Ecto neural progenitor cell (in vitro differentiated cells): Measurements from ENCODE around the gene PCDH9.

Source experiments
- DNase-seq: peaks from one replicate; pipeline ENCODE4 v3.0.0-alpha.2; 2018; ENCODE audit warnings: low spot score

PCDH9 gene

DNA sequence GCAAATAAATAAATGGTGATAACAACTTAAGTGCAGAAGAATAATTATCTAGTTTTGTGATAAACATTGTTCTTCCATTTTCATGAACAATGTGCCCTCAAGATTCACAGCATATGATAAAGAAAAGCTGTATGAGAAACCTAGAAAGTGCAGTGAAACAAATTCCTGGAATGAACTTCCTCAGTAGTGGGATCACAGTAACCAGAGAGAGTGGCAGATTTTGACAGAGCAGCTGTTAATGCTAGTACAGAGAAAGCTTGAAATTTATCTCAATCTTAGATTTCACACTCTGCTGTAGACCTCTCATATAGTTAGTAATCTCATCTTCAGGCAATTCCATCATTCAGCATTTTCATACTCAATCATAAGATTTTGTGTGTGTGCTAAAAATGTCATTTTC, 664.9 kb downstream of the PCDH9 start:
- DNase-seq: no peak

GRCh38 chr13:66563076-66563475, 667.1 kb downstream of the PCDH9 start:
- no peak for DNase-seq

GRCh38 chr13:66562054-66562453, 668.1 kb downstream of the PCDH9 start:
- no peak for DNase-seq

- DNase-seq: no peak
These were observed 669.1 kb downstream of the PCDH9 start for GRCh38 chr13:66560991-66561390.

DNA sequence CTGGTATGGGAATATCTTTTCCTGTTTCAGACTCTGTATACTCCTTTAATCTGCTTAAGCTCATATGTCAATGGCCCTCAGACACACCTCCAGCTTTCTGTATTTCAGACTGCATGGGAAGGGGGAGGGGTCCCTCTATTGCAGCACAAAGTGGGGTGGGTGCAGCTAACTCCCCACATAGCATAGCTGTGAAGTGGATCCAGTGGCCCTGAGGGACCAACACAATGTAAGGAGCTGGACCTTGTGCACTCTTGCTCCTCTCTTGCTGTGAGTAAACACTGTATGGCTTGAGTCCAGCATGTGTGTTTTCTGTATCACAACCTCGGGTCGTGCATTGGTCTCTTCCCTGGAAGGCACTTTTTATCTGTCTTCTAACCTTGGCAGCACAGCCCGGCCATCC, 669.9 kb downstream of the PCDH9 start:
- no peak for DNase-seq

- no peak for DNase-seq
These were observed 671.0 kb downstream of the PCDH9 start for GRCh38 chr13:66559093-66559492.

DNA sequence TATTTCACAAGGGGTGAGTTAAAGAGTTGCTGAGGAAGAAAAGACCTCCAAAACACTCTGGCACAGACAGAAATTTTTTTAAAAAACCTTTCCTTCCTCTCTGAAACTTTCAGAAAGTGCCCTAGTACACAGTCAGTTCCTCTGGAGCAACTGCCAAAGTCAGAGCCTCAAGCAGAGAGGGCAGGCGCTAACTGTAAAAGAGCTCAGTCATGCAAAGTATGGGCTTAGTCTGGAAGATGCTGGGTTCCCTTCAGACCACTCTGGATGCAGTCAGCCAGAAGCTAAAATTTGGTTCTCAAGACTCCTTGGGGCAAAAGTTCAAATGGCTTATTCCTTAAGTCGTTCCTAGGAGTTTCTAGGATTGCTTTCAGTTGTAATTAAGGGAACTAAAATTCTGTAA, 671.6 kb downstream of the PCDH9 start:
- no peak for DNase-seq

DNA sequence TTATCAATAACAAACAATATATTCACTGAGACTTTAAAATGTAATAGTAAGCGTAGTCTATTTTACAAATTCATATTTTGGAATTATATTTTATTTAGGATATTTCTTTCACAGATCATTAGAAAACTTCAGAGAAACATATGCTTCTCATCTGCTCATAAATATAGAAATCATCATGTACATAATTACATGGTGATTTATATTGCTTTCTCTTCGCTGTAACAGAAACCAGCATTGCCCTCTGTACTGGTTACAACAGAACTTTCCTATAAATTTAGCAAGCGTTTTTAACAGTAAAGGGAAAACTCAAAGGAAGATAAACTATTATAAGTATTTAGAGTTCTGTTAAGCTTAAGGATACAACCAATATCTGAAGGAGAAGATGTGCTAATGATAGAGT, 672.8 kb downstream of the PCDH9 start:
- no peak for DNase-seq

DNA sequence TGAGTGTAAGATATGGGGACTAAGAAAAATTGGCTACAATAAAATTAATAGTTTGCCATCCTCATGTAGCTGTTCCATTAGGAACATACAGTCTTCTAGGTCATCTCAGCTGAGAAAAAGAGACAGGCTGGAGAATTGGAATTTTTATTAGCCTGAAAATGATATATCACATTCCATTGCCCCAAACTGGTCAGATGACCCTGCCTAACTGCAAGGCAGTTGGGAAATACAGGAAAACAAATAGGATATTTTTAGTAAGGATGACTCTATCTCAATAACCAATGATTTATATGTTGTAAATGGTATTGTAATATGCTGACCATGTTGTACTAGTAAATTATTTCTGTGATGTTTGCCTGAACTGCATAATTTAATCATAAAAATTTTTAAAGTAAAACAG, 673.8 kb downstream of the PCDH9 start:
- DNase-seq: no peak

- no peak for DNase-seq
These were observed 676.7 kb downstream of the PCDH9 start for GRCh38 chr13:66553391-66553790.

DNA sequence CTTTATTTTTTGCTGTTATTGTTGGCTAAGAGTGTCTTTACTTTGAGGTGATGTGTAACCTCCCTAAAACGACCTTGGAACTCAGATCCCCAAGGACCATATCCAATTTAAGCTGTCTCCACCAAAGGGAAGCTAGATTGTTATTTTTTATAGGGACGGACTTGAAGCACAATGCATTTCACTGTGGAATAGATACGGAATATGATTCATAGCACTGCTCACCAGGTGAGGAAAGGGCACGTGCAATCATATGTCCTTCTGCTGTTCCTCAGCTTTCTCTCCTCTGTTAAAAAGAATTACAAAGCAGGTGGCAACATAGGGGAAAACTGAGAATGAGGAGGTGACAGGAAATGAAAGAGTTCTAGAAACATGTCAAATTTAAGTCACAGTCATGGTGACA, 679.0 kb downstream of the PCDH9 start:
- DNase-seq: no peak

- no peak for DNase-seq
These were observed 682.5 kb downstream of the PCDH9 start for GRCh38 chr13:66547685-66548084.

GRCh38 chr13:66546534-66547379, 683.4 kb downstream of the PCDH9 start:
- no peak for DNase-seq

DNA sequence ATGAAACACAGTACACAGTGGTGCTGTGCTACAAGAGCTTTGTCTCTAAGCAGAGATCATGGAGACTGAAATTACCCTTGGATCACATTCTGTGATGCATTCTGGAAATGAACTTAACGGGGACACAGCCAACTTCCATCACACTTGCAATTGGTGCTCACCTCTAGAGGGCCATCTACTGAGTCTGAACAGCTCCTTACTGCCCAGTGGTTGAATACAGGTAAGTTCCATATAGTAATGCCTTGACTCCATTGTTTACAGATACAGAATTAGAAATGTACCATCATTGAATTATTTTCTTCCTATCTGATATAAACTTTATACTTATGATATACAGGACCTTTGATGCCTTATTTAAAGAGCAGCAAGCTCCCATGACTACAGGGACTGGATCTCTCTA, 686.4 kb downstream of the PCDH9 start:
- no peak for DNase-seq

- no peak for DNase-seq
These were observed 692.7 kb downstream of the PCDH9 start for GRCh38 chr13:66537417-66537816.

- no peak for DNase-seq
These were observed 693.4 kb downstream of the PCDH9 start for GRCh38 chr13:66536746-66537145.

GRCh38 chr13:66534561-66534960, 695.6 kb downstream of the PCDH9 start:
- DNase-seq: no peak

- no peak for DNase-seq
These were observed 697.3 kb downstream of the PCDH9 start for GRCh38 chr13:66532845-66533244.

- DNase-seq: no peak
These were observed 698.0 kb downstream of the PCDH9 start for GRCh38 chr13:66532146-66532545.

DNA sequence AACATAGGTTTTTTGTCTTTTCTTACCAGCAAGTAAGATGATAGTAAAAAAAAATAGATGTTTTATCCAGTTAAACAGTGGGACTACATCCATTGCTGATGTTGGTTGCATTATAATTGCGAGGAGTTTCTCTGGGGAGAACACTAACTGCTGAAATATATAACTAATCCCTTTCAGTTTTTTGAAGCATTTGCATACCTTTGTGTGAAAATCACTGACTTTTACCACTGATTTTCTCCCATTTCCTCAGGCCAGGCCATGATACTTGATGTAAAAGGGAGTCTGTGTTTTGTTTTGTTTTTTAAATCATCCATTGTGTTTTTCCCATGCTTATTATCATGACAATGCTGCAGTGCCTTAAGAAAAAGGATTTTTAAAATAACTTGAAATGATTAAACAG, 699.5 kb downstream of the PCDH9 start:
- DNase-seq: no peak

- DNase-seq: no peak
These were observed 700.0 kb downstream of the PCDH9 start for GRCh38 chr13:66530158-66530557.

DNA sequence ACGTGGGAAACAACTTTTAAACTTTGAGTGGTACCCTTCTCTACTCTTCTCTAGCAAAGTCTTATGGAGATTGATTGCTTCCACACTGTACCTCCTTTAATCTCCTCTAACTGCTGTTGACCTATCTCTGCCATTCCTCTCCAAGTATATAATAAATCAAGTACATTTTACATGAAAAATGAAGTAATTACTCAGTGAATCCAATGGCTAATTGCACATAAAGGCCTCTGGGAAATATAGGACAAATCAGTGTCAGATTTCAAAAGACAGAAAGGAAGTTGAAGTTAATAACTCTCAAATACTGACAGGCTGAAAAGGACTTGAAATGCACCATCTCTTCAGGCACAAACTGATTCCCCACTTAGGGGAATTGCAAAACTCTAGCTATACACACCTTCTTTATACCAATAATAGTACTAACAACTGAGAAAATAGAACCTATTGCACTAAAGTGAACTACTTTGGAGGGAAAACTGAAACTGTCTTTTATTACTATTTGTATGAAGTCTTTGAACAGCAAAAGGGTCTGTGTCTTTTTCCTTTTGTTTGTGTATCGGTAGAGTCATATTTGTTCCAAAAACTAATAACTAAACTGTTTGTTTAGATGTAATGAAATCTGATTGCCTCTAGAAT, 701.1 kb downstream of the PCDH9 start:
- no peak for DNase-seq

DNA sequence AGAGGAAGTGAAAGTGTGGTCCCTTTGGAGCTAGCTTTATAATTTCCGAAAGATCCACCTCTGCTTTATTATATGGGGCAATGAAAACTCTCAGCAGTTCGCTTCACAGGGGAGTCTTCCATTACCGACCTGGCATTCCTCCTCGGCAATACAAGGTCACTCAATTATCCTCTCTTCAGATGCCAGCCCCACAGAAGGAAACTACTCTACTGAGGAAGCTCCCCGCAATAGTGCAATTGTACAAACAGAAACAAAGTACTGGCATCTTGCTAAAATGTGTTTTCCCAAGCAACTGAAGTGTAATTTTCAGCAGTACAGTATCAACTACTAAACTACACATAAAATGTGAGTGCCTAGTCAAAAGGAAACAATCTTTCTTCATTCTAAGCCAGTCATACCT, 702.0 kb downstream of the PCDH9 start:
- no peak for DNase-seq
